H1 (cell line): ENCODE measurements around the gene IFT74. TPM values are rescaled to one million over a fixed set of nuclear protein-coding genes. Genes with fewer than 3 reads are reported as not detected.

Experiments
- EGR1 ChIP-seq: IDR thresholded peaks from 2 replicates; pipeline ENCODE4 v1.6.1; 2011; ENCODE audit warnings: low read depth, low read length, borderline replicate concordance
- RAD21 ChIP-seq, 2 experiments: IDR thresholded peaks in 1 of 2; conservative IDR thresholded peaks in 1 of 2; 2 replicates each; pipeline ENCODE4 v1.6.1; 2011; ENCODE audit warnings: low read depth in 2 of 2, low read length in 2 of 2, improper control_type of control experiment in 1 of 2, inconsistent platforms in 1 of 2, mild to moderate bottlenecking in 1 of 2, moderate library complexity in 1 of 2
- SIRT6 ChIP-seq: IDR thresholded peaks from one replicate; pipeline ENCODE4 v1.7.1; 2012; ENCODE audit warnings: low read length, inconsistent platforms
- polyA plus RNA-seq, 7 experiments: library from polyadenylated mRNA; depleted of rRNA in 3 of 7; stranded (reverse) in 5 of 7; unstranded in 2 of 7; fragments of >200 nt in 5 of 7; fragments of 200-250 nt in 2 of 7; gene quantifications; 1 replicate in 5 of 7; 2 replicates in 1 of 7; 4 replicates in 1 of 7; pipeline versions ENCODE4 v1.2.1 to v1.2.3, GENCODE V29; 2011 to 2013; ENCODE audit warnings: missing spikeins in 2 of 7, mixed read lengths in 2 of 7
- total RNA-seq: library from RNA; stranded (reverse); fragmentation: NEBNext Ultra II Directional; extraction: Animal tissue kit (Norgen Biotek cat#: 25700); gene quantifications from 2 replicates; pipeline ENCODE4 v1.2.1, GENCODE V29; 2021
- TF ChIP-seq, protein P1 (sequence below): fragments of 300-600 bp; sonication (generic); IDR thresholded peaks from 2 replicates; pipeline ENCODE4 v1.7.1; 2012; ENCODE audit warnings: low read length, moderate library complexity, mild to moderate bottlenecking, inconsistent platforms; ENCODE audit not compliant: insufficient replicate concordance

Gene IFT74
- total and polyA plus RNA-seq, 2 of the 8 experiments (the other 6 are each of a cell fraction or from before 2014, with no cell fraction given), result 4.4 to 17.8 TPM

DNA sequence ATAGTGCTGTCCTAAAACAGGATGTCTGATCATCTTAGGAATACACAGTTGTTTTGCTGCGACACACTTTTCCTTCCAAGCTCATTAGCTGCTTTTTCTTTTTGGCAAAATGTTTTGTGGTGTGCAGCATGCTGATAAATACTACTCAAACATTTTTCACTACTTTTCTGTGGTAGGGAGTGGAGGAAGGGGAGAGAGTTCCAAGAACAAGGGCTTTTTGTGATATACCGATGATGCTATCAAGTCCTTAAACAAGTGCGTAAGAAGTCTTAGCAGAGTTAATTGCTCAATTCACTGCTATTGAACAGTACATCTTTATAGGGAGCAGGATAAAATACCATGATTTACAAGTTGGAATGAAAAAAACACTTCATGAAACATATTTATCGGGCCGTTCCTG is 129.2 kb downstream of the IFT74 start (continued):
- TF ChIP-seq, protein P1, sequence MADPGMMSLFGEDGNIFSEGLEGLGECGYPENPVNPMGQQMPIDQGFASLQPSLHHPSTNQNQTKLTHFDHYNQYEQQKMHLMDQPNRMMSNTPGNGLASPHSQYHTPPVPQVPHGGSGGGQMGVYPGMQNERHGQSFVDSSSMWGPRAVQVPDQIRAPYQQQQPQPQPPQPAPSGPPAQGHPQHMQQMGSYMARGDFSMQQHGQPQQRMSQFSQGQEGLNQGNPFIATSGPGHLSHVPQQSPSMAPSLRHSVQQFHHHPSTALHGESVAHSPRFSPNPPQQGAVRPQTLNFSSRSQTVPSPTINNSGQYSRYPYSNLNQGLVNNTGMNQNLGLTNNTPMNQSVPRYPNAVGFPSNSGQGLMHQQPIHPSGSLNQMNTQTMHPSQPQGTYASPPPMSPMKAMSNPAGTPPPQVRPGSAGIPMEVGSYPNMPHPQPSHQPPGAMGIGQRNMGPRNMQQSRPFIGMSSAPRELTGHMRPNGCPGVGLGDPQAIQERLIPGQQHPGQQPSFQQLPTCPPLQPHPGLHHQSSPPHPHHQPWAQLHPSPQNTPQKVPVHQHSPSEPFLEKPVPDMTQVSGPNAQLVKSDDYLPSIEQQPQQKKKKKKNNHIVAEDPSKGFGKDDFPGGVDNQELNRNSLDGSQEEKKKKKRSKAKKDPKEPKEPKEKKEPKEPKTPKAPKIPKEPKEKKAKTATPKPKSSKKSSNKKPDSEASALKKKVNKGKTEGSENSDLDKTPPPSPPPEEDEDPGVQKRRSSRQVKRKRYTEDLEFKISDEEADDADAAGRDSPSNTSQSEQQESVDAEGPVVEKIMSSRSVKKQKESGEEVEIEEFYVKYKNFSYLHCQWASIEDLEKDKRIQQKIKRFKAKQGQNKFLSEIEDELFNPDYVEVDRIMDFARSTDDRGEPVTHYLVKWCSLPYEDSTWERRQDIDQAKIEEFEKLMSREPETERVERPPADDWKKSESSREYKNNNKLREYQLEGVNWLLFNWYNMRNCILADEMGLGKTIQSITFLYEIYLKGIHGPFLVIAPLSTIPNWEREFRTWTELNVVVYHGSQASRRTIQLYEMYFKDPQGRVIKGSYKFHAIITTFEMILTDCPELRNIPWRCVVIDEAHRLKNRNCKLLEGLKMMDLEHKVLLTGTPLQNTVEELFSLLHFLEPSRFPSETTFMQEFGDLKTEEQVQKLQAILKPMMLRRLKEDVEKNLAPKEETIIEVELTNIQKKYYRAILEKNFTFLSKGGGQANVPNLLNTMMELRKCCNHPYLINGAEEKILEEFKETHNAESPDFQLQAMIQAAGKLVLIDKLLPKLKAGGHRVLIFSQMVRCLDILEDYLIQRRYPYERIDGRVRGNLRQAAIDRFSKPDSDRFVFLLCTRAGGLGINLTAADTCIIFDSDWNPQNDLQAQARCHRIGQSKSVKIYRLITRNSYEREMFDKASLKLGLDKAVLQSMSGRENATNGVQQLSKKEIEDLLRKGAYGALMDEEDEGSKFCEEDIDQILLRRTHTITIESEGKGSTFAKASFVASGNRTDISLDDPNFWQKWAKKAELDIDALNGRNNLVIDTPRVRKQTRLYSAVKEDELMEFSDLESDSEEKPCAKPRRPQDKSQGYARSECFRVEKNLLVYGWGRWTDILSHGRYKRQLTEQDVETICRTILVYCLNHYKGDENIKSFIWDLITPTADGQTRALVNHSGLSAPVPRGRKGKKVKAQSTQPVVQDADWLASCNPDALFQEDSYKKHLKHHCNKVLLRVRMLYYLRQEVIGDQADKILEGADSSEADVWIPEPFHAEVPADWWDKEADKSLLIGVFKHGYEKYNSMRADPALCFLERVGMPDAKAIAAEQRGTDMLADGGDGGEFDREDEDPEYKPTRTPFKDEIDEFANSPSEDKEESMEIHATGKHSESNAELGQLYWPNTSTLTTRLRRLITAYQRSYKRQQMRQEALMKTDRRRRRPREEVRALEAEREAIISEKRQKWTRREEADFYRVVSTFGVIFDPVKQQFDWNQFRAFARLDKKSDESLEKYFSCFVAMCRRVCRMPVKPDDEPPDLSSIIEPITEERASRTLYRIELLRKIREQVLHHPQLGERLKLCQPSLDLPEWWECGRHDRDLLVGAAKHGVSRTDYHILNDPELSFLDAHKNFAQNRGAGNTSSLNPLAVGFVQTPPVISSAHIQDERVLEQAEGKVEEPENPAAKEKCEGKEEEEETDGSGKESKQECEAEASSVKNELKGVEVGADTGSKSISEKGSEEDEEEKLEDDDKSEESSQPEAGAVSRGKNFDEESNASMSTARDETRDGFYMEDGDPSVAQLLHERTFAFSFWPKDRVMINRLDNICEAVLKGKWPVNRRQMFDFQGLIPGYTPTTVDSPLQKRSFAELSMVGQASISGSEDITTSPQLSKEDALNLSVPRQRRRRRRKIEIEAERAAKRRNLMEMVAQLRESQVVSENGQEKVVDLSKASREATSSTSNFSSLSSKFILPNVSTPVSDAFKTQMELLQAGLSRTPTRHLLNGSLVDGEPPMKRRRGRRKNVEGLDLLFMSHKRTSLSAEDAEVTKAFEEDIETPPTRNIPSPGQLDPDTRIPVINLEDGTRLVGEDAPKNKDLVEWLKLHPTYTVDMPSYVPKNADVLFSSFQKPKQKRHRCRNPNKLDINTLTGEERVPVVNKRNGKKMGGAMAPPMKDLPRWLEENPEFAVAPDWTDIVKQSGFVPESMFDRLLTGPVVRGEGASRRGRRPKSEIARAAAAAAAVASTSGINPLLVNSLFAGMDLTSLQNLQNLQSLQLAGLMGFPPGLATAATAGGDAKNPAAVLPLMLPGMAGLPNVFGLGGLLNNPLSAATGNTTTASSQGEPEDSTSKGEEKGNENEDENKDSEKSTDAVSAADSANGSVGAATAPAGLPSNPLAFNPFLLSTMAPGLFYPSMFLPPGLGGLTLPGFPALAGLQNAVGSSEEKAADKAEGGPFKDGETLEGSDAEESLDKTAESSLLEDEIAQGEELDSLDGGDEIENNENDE, result no peak
- TF ChIP-seq SIRT6 (no peak), RAD21 (IDR thresholded peaks at IDR 0.05 in 1 of 2, conservative IDR thresholded peaks at IDR 0.05 in 1 of 2; ENCODE audit: low read depth in 2 of 2, low read length in 2 of 2) (no peak), EGR1 (no peak)
- TF ChIP-seq, all 59 proteins: peak for 0
